ENCODE results near the gene CAMK1G.

The CAMK1G gene

GRCh38 chr1:209583408-209583807 is at the start of gene CAMK1G:
TSS of gene CAMK1G (plus strand) at chr1:209583714. CDS start at chr1:209594984, 11,270 bp downstream.
- DNase-seq (ENCODE audit: low read depth) = no peak

- no peak for DNase-seq (ENCODE audit: low read depth)
These were observed 48.8 kb upstream of the CAMK1G start for GRCh38 chr1:209534496-209535250.

GRCh38 chr1:209536843-209537242 is 46.7 kb upstream of the CAMK1G start:
- no peak for DNase-seq (ENCODE audit: low read depth)

DNA sequence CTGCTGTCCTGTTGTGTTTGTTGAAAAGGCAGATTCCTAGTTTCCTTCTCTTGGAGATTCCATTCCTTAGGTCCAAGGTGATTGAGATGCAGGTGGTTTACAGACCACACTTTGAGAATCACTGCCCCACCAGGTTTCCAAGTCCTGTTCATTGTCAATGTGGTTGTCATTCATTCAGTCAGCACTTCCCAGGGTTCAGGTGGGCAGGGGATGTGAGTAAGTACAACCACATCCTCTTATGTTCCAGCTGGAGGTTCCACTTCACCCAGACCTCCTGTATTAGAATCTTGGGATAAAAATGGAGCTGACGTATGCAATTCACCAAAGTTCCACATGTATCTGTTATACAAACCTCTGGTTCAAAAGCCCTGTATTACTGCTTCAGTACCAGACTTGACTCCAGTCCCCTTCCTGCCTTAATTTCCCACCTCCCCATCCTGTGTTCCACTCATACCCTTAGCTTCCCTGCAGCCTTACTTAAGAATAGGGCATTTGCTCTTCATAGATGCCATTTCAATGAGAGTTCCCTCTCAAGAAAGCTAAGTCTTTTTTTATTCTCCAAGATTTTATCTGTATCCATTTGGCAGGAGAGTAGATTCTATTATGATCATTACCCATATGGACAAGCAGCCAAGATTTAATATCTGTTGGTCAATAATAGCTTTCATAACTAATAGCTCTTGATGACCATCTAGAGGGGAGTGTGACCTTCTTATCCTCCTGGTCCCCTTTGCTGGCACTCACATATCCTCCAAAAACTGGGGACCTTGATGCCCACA is 46.0 kb upstream of the CAMK1G start:
- no peak for DNase-seq (ENCODE audit: low read depth)

GRCh38 chr1:209539576-209539975 is 43.9 kb upstream of the CAMK1G start:
- DNase-seq (ENCODE audit: low read depth) = no peak

DNA sequence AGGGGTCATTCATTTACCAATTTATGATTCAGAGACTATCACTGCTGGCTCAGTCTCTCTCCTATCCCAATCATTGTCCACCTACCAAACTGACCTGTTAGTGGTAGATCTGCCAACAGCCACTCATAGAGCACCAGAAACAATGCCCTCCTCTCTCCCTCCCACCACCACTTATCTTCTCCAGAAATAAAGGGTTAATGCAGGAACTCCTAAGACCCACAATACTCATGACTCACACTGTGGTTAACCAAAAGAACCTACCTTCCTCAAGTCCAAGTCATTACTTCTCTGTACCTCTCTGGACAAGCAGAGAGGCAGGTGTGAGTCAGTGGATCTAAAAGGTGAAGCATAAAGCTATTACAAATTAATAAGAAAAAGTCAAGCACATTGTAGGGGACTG is 40.9 kb upstream of the CAMK1G start:
- DNase-seq (ENCODE audit: low read depth) = no peak

DNA sequence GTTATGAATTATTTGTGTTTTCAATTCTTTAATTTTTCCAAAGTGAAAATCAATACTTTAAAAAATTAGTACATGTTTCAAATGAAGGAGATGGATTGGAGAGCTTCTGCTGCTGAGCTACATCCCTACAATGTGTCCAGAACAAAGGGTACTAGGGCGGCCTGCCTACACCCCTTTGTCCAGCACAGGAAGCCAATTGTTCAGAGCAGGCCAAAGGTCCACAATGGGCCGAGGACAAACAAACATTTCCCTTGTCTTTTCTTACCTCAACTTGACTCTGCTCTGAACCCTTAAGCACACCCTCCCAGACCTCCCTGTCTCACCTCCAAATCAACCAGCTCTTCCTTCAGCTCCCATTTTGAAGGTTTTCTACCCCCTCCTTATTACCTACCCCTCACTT is 39.4 kb upstream of the CAMK1G start:
- DNase-seq (ENCODE audit: low read depth) = no peak

DNA sequence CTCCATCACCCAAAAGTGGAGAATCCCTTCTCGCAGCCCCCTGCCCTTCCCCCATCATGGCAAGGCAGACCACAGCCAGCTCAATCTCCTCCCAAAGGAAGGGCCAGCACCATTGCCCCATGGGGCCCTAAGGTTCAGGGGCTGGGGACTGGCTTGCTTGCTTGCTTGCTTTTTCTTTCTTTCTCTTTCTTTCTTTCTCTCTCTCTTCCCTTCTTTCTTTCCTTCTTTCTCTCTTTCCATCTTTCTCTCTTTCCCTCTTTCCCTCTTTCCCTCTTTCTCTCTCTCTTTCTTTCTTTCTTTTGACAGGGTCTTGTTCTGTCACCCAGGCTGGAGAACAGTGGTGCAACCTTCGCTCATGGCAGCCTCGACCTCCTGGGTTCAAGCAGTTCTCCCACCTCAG is 38.1 kb upstream of the CAMK1G start:
- DNase-seq (ENCODE audit: low read depth) = no peak

DNA sequence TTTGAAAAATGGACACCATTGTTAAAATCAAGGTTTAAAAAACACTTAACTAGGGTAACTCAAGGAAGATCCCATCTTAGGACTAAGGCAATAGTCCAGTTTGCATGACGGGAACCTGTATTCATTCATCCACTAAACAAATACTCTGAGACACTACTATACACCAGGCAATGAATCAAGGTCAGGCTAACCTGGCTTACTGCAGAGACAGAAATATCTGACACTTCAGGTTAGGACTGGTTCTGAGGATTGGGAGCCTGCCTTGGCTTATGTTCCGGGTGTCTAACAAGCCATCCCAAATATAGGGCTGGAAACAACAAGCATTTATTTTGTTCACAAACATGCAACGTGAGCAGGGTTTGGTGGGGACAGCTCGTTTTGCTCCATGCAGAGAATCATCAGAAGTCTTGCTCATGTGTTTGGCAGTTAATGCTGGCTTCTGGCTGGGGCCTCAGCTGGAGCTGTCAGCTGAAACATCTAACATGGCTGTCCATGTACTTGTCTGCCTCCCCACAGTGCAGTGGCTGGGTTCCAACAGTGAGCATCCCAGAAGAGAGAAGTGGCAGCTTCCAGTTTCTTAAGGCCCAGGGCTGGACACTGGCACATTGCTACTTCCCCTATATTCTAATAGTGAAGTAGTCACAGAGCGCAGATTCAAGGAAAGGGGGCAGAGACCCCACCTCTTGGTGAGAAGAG is 37.0 kb upstream of the CAMK1G start:
- no peak for DNase-seq (ENCODE audit: low read depth)

- no peak for DNase-seq (ENCODE audit: low read depth)
These were observed 35.9 kb upstream of the CAMK1G start for GRCh38 chr1:209547626-209548025.

DNA sequence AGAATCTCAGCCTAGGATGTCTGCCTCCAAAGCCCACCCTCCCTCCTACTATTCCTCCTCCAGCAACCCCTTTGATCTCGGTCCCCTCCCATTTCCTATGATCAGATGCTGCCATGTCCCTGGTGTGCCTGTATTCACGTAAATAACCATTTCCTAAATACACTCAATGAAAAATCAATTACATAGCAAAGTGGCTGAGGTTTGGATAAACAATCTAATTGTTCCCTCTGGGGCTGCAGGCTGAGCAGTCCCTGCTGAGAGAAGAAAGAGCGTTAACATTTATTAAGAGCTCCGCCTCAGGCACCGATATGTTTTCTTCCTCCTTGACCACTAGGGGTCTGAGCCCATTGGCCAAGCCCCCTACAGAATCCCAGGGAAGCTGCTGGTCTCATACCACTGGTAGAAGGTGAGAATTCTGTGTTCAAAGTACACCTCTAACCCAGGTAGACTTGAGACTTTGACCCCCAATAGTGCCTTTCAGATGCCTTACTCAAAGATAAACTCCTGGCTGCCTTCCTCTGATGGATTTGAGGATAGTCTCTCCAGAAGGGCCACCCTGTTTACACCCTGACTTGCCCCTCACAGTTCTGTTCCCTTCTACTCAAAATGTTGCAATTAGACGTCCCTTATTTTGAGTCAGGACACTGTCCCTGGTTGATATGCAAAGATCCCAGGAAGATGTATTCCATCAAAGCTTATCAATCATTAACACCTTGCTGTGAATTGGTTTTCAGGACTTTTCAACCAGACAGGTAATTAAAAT is 33.9 kb upstream of the CAMK1G start:
- no peak for DNase-seq (ENCODE audit: low read depth)

GRCh38 chr1:209550519-209550918 is 33.0 kb upstream of the CAMK1G start:
- no peak for DNase-seq (ENCODE audit: low read depth)

- DNase-seq (ENCODE audit: low read depth) = no peak
These were observed 30.9 kb upstream of the CAMK1G start for GRCh38 chr1:209552406-209553264.

DNA sequence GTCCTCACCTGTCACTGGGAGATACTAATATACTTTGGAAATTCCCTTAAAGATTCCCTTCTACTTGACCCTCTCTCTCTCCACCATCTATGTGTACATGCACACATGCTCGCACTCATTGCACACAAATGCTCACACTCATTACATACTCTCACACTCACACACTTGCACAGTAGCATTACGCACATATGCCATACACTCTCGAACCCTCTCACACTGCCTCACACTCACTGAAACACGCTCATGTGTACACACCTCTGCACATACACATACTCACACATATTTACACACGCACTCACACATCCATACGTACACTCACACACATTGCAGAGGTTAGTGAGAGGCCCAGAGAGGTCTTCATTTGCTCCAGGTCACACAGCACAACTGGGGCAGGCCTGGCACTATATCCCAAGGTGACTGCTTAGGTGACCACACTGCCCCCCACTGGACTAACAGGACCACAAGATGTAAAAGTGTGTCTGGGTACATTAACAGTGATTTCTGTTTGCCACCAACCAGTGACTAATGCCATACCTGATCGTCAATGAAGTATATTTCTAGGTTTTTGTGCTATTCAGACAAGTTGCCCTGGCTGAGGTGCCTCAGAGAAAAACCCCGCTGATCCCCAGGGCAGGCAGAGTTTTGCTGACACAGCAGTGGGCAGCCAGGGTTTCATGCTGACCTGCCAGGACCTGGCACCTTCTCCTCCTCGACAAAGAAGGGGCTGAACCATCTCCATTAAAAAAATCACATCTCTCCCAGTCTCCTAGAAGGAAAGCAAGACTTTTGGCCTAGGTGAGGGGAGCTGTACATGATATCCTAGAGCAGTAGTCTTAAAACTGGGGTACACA is 28.5 kb upstream of the CAMK1G start:
- DNase-seq (ENCODE audit: low read depth) = no peak

GRCh38 chr1:209556162-209556690 is 27.3 kb upstream of the CAMK1G start:
- no peak for DNase-seq (ENCODE audit: low read depth)

DNA sequence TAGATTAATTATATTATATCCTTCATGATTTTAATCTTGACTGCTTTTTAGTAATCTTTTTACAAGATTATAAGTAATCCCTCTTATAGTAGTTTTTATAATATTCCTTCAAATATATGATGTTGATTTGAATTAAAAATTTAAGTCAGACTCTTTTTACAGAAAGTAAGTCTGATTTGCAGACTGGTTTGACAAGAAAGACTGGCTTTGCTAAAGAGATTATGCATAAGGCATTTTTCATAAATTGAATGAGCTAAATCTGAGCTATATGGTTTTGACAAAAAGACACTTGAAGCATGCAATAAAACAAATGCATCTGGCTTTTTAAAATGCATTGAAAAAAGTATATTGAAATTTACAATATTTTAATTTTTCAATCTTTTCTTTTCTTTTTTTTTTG is 26.3 kb upstream of the CAMK1G start:
- no peak for DNase-seq (ENCODE audit: low read depth)

DNA sequence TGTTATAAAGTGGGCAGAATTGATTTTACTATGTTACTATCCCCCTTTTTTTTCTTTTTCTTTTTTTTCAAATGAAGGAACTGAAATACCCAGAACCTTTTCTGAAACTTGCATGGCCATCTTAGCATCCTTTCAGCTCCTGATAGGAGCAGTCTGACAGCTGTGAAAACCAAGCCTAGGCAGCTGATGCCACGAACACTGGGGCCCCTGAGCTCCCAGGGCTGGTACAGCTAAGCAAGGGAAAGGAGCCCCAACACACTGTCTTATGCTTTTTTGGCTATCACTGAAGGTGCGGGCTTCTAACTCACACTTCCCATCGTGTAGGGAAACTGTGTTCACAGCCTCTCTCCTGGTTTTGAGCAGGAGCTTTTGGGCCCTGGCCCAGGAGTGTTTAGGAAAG is 23.0 kb upstream of the CAMK1G start:
- no peak for DNase-seq (ENCODE audit: low read depth)

- no peak for DNase-seq (ENCODE audit: low read depth)
These were observed 22.6 kb upstream of the CAMK1G start for GRCh38 chr1:209560952-209561351.

DNA sequence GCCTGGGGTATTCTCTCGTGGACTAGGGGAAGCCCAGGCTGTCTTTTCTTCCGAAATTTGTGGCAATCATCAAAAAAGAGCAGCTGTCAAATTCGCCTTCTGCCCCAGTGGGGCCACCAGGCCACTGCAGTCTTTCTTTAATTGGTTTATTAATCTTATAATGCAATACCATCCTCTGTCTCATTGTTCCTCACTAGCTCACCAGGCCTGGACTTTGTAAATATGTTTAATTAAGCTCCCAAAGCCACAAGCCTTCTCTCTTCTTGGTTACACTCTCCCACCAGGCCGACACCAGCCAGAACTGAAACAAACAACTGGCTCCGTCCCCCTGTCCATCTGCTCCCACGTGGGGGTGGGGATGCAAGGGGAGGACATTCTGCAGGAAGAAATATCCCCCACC is 22.0 kb upstream of the CAMK1G start:
- DNase-seq (ENCODE audit: low read depth) = no peak

DNA sequence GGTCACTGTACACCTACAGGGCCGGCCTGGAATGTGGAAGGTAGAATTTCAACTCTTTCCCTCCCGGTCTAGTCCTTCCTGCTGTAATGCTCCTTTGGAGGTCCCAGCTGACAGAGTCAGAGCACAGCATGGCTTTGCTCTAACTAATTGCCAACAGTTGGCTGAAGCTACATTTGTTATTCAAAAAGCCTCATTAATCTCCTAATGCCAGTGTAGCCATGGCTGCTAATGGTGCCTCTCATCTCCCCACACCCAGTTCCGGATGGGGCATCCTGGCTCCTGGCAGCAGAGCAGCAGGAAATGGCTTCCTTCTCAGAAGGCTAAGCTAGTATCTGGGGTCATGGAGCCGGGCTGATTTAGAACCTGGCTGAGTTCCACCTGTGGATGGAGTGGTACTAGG is 18.7 kb upstream of the CAMK1G start:
- DNase-seq (ENCODE audit: low read depth) = no peak
